Activated CD8-positive, alpha-beta T cell treated with anti-CD3 and anti-CD28 coated beads, Interleukin-2, amount 10 ng/mL, durations not matched to agents 7 days and 5 days (primary cell): ENCODE data around the gene C1GALT1. TPM values are rescaled to one million over a fixed set of nuclear protein-coding genes. Genes with fewer than 3 reads are reported as not detected.

Source experiments
- ATAC-seq: fragments of 150-1000 bp; cut with Tn5 transposase; one replicate; pipeline ENCODE4 v1.10.0; 2021; ENCODE audit warnings: moderate library complexity
- CTCF ChIA-PET: fragments of 350-600 bp; sonication (Branson Sonifier 250); formaldehyde crosslinking; loops from one replicate; lab custom pipeline; 2021; ENCODE audit warnings: antibody characterized with exemption; lab: Charles Lee
- POLR2A ChIA-PET: fragments of 350-600 bp; sonication (Branson Sonifier 250); formaldehyde crosslinking; loops from one replicate; lab custom pipeline; 2021; ENCODE audit warnings: antibody characterized with exemption; lab: Charles Lee
- DNase-seq: peaks from one replicate; pipeline ENCODE4 v3.0.0-alpha.2; 2020
- H3K27ac Mint-ChIP-seq: one replicate; pipeline ENCODE4 v1.8.0; 2021; ENCODE audit warnings: mild to moderate bottlenecking, mixed read lengths
- H3K27me3 Mint-ChIP-seq: one replicate; pipeline ENCODE4 v1.8.0; 2021; ENCODE audit warnings: low read depth, mixed read lengths
- H3K36me3 Mint-ChIP-seq: one replicate; pipeline ENCODE4 v1.8.0; 2021; ENCODE audit warnings: low read depth, mixed read lengths
- H3K4me1 Mint-ChIP-seq: one replicate; pipeline ENCODE4 v1.8.0; 2021; ENCODE audit warnings: low read depth, mixed read lengths
- H3K4me3 Mint-ChIP-seq: one replicate; pipeline ENCODE4 v1.8.0; 2021; ENCODE audit warnings: mild to moderate bottlenecking, mixed read lengths
- H3K9me3 Mint-ChIP-seq: one replicate; pipeline ENCODE4 v1.8.0; 2022; ENCODE audit warnings: mixed read lengths; ENCODE audit not compliant: insufficient read depth
- total RNA-seq, 2 experiments: library from RNA; stranded (reverse); gene quantifications; one replicate each; pipeline ENCODE4 v1.2.3, GENCODE V29; 2021

Gene C1GALT1
- total RNA-seq, 2 experiments from 2014 or later = 47.4 to 50.7 TPM

- POLR2A ChIA-PET = no interaction called here
- no peaks in the 10 kb centered on the region for H3K9me3 Mint-ChIP-seq
- no peak for DNase-seq
- no peak for ATAC-seq
- no peaks in the 10 kb centered on the region for H3K4me1 Mint-ChIP-seq
- H3K27ac Mint-ChIP-seq = no peak overlapping the region
- CTCF ChIA-PET = no interaction called here
- no peaks in the 10 kb centered on the region for H3K27me3 Mint-ChIP-seq
- H3K36me3 Mint-ChIP-seq = no peaks in the 10 kb centered on the region
- H3K4me3 Mint-ChIP-seq = no peak overlapping the region
Measured at GRCh38 chr7:7292608-7293007, 110.3 kb downstream of the C1GALT1 start.

GRCh38 chr7:7293092-7293491, 110.7 kb downstream of the C1GALT1 start:
- ATAC-seq = no peak
- Mint-ChIP-seq H3K9me3 (no peaks in the 10 kb centered on the region), H3K27ac (no peak overlapping the region), H3K4me3 (no peak overlapping the region), H3K27me3 (no peaks in the 10 kb centered on the region), H3K4me1 (no peaks in the 10 kb centered on the region), H3K36me3 (no peaks in the 10 kb centered on the region)
- no peak for DNase-seq
- POLR2A ChIA-PET = no interaction called here
- CTCF ChIA-PET = interaction anchor here (1.2 kb wide), 1 partner anchor 110 kb away, joined by 3 read pairs; no protein-coding TSS in a partner anchor

GRCh38 chr7:7294911-7295310, 112.6 kb downstream of the C1GALT1 start:
- H3K27ac Mint-ChIP-seq = no peak overlapping the region
- H3K36me3 Mint-ChIP-seq = no peaks in the 10 kb centered on the region
- POLR2A ChIA-PET = no interaction called here
- H3K9me3 Mint-ChIP-seq = no peaks in the 10 kb centered on the region
- H3K4me1 Mint-ChIP-seq = no peaks in the 10 kb centered on the region
- no peak for ATAC-seq
- H3K4me3 Mint-ChIP-seq = no peak overlapping the region
- DNase-seq = no peak
- CTCF ChIA-PET = no interaction called here
- no peaks in the 10 kb centered on the region for H3K27me3 Mint-ChIP-seq
